IPS DF 6.9 (cell line): ENCODE data around the gene MIER3.

Experiments
- DNase-seq: peaks from one replicate; pipeline ENCODE4 v3.0.0-alpha.2; 2013; ENCODE audit warnings: low read depth, low spot score
- H3K27ac ChIP-seq: one replicate; pipeline ENCODE4 v1.5.1; 2013; ENCODE audit warnings: low read length, control low read depth
- H3K27me3 ChIP-seq: 2 replicates; pipeline ENCODE4 v1.6.1; 2013; ENCODE audit warnings: mild to moderate bottlenecking, low read length; ENCODE audit not compliant: control insufficient read depth, insufficient read depth
- H3K36me3 ChIP-seq: 2 replicates; pipeline ENCODE4 v1.6.1; 2013; ENCODE audit warnings: low read length; ENCODE audit not compliant: control insufficient read depth, insufficient read depth
- H3K4me1 ChIP-seq: 2 replicates; pipeline ENCODE4 v1.6.1; 2013; ENCODE audit warnings: low read length; ENCODE audit not compliant: control insufficient read depth, insufficient read depth
- H3K4me3 ChIP-seq: 2 replicates; pipeline ENCODE4 v1.5.1; 2013; ENCODE audit warnings: mild to moderate bottlenecking, low read length
- H3K9me3 ChIP-seq: 2 replicates; pipeline ENCODE4 v1.6.1; 2013; ENCODE audit warnings: low read length, inconsistent platforms; ENCODE audit not compliant: control insufficient read depth, insufficient read depth
- WGBS: extraction: QIAGEN DNeasy Blood & Tissue Kit; methylation state at CpG from one replicate; pipeline ENCODE4 v1.1.7; 2013; ENCODE audit warnings: mixed read lengths, missing lambda C conversion rate; ENCODE audit not compliant: insufficient read length, insufficient coverage; 5-methylcytosine and 5-hydroxymethylcytosine counted together

MIER3 gene

GRCh38 chr5:56900395-56900794 lies 51.5 kb downstream of the MIER3 start:
- WGBS = no CpG with 5 or more reads among the region's 4 CpGs
- H3K9me3 ChIP-seq = no peaks in the 10 kb centered on the region
- no peaks in the 10 kb centered on the region for H3K27me3 ChIP-seq
- no peak for DNase-seq
- no peaks in the 10 kb centered on the region for H3K4me1 ChIP-seq
- H3K27ac ChIP-seq = no peak overlapping the region
- no peaks in the 10 kb centered on the region for H3K36me3 ChIP-seq
- no peak overlapping the region for H3K4me3 ChIP-seq

- Histone ChIP-seq H3K27me3 (no peaks in the 10 kb centered on the region), H3K27ac (no peak overlapping the region), H3K4me3 (no peak overlapping the region), H3K9me3 (no peaks in the 10 kb centered on the region), H3K4me1 (no peaks in the 10 kb centered on the region), H3K36me3 (no peaks in the 10 kb centered on the region)
- WGBS = no CpG with 5 or more reads among the region's 4 CpGs
- no peak for DNase-seq
These were observed 53.7 kb downstream of the MIER3 start for GRCh38 chr5:56898213-56898612.

- H3K4me1 ChIP-seq = no peaks in the 10 kb centered on the region
- no peaks in the 10 kb centered on the region for H3K27me3 ChIP-seq
- H3K27ac ChIP-seq = no peak overlapping the region
- H3K4me3 ChIP-seq = no peak overlapping the region
- H3K36me3 ChIP-seq = no peaks in the 10 kb centered on the region
- DNase-seq = no peak
- no peaks in the 10 kb centered on the region for H3K9me3 ChIP-seq
- no CpG with 5 or more reads among the region's 4 CpGs for WGBS
These were observed 55.2 kb downstream of the MIER3 start for GRCh38 chr5:56896763-56897162.

- H3K27ac ChIP-seq = no peak overlapping the region
- H3K27me3 ChIP-seq = no peaks in the 10 kb centered on the region
- no peaks in the 10 kb centered on the region for H3K36me3 ChIP-seq
- no peaks in the 10 kb centered on the region for H3K9me3 ChIP-seq
- no peaks in the 10 kb centered on the region for H3K4me1 ChIP-seq
- WGBS = no CpG with 5 or more reads among the region's 5 CpGs
- DNase-seq = no peak
- no peak overlapping the region for H3K4me3 ChIP-seq
These were observed 58.5 kb downstream of the MIER3 start for GRCh38 chr5:56893251-56893951.

- H3K4me3 ChIP-seq = no peak overlapping the region
- H3K27ac ChIP-seq = no peak overlapping the region
- no CpG with 5 or more reads among the region's 5 CpGs for WGBS
- H3K4me1 ChIP-seq = no peaks in the 10 kb centered on the region
- H3K36me3 ChIP-seq = no peaks in the 10 kb centered on the region
- no peak for DNase-seq
- no peaks in the 10 kb centered on the region for H3K27me3 ChIP-seq
- H3K9me3 ChIP-seq = no peaks in the 10 kb centered on the region
These were observed 70.4 kb downstream of the MIER3 start for GRCh38 chr5:56881571-56881970.

- H3K27ac ChIP-seq = no peak overlapping the region
- WGBS = no CpG with 5 or more reads among the region's 3 CpGs
- H3K9me3 ChIP-seq = no peaks in the 10 kb centered on the region
- no peak overlapping the region for H3K4me3 ChIP-seq
- H3K36me3 ChIP-seq = no peaks in the 10 kb centered on the region; the same call in 1 of the 2 replicates
- DNase-seq = no peak
- H3K4me1 ChIP-seq = no peaks in the 10 kb centered on the region
- no peaks in the 10 kb centered on the region for H3K27me3 ChIP-seq
These were observed 75.6 kb downstream of the MIER3 start for GRCh38 chr5:56876327-56876726.

GRCh38 chr5:56873056-56873455 lies 78.9 kb downstream of the MIER3 start:
- Histone ChIP-seq H3K4me3 (no peak overlapping the region), H3K4me1 (no peaks in the 10 kb centered on the region), H3K27ac (no peak overlapping the region), H3K36me3 (no peaks in the 10 kb centered on the region; the same call in 1 of the 2 replicates), H3K9me3 (no peaks in the 10 kb centered on the region), H3K27me3 (no peaks in the 10 kb centered on the region)
- WGBS = no CpG with 5 or more reads among the region's 3 CpGs
- DNase-seq = no peak

- no peak for DNase-seq
- no peak overlapping the region for H3K27ac ChIP-seq
- no peaks in the 10 kb centered on the region for H3K4me1 ChIP-seq
- no peak overlapping the region for H3K4me3 ChIP-seq
- no peaks in the 10 kb centered on the region for H3K27me3 ChIP-seq
- H3K36me3 ChIP-seq = no peaks in the 10 kb centered on the region; the same call in 1 of the 2 replicates
- no peaks in the 10 kb centered on the region for H3K9me3 ChIP-seq
- WGBS = no CpG with 5 or more reads among the region's 2 CpGs
These were observed 80.1 kb downstream of the MIER3 start for GRCh38 chr5:56871777-56872176.
